ENCODE measurements around the gene MAP3K4.

DNA sequence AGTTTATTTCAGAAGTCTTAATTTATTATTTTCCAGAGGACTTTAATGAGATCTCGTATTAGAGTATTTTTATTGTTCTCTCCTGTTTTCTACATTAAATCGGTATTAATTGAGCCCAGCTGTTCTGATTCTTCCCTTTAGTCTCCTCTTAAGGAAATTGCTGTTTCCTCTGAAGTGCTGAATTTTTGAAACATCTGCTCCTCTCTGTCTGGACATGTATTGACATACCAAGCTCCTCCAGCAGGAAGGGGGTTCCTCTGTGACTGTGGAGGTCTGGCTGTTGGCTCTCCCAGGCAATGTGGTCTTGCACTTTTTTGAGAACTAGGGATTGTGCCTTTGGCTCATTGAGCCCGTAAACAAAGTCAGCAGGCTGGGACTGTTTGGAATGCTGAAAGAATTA is 74.9 kb downstream of the MAP3K4 start:
- TF ChIP-seq POLR2A (IDR thresholded peaks at IDR 0.05; ENCODE audit: control extremely low read depth in 1 of 2, low read depth in 2 of 2, low read length in 2 of 2) (no peak), BRCA1 (IDR thresholded peaks at IDR 0.05; ENCODE audit: low read depth, low read length) (no peak), CTCF (IDR thresholded peaks at IDR 0.05; ENCODE audit: control extremely low read depth in 1 of 3, insufficient read depth in 1 of 3, low read depth in 1 of 3, low read length in 3 of 3) (no peak), EP300 (IDR thresholded peaks at IDR 0.05; ENCODE audit: borderline replicate concordance in 1 of 2, low read depth in 2 of 2, low read length in 2 of 2) (no peak)
- TF ChIP-seq, protein P1, sequence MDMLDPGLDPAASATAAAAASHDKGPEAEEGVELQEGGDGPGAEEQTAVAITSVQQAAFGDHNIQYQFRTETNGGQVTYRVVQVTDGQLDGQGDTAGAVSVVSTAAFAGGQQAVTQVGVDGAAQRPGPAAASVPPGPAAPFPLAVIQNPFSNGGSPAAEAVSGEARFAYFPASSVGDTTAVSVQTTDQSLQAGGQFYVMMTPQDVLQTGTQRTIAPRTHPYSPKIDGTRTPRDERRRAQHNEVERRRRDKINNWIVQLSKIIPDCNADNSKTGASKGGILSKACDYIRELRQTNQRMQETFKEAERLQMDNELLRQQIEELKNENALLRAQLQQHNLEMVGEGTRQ (IDR thresholded peaks at IDR 0.05; ENCODE audit: low read length): no peak
